HCT116 (cell line): Measurements from ENCODE around the gene MIER2. TPM values are rescaled to one million over a fixed set of nuclear protein-coding genes. Genes with fewer than 3 reads are reported as not detected.
"Not testable (repeated sequence)": the region's sequence is repeated elsewhere in the genome, so short reads cannot be mapped to it uniquely, and the experiment has no call there.

ENCODE experiments used
- ATAC-seq: fragments of 200-7000 bp; cut with Tn5 transposase; 2 replicates; pipeline ENCODE4 v1.9.1; 2020; ENCODE audit warnings: mild to moderate bottlenecking, moderate library complexity
- BruUV-seq: library from RNA; stranded (reverse); fragments of 400-500 nt; replicated peaks from 2 replicates; lab custom pipeline; 2021; lab: Mats Ljungman, UMichigan
- CTCF ChIA-PET: fragments of 300-600 bp; sonication (Branson Sonifier 250); formaldehyde crosslinking; loops from one replicate; lab custom pipeline; 2021; ENCODE audit warnings: antibody characterized with exemption; lab: Charles Lee
- POLR2A ChIA-PET: fragments of 300-600, 350-600 bp; sonication (Branson Sonifier 250); formaldehyde crosslinking; loops from one replicate; lab custom pipeline; 2021; ENCODE audit warnings: antibody characterized with exemption; lab: Charles Lee
- RAD21 ChIA-PET, 2 experiments: fragments of 300-600 bp; sonication (Branson Sonifier 250); formaldehyde crosslinking; loops; one replicate each; lab custom pipeline; 2023; ENCODE audit warnings: low total read pairs in 2 of 2; ENCODE audit not compliant: uncharacterized antibody in 2 of 2, unreplicated experiment in 2 of 2, low non-redundant PET in 1 of 2; lab: Charles Lee
- DNase-seq: peaks from one replicate; pipeline ENCODE4 v3.0.0-alpha.2; 2010; ENCODE audit warnings: low read depth, low spot score
- H2AFZ ChIP-seq: fragments of 200-600 bp; shearing (Covaris generic), sonication (generic); 2 replicates; pipeline ENCODE4 v1.6.1; 2017; ENCODE audit warnings: low read depth, mixed run types, mixed read lengths, antibody characterized with exemption, low read length; ENCODE audit not compliant: poor library complexity, severe bottlenecking
- H3K27ac ChIP-seq: 2 replicates; pipeline ENCODE4 v1.5.1; 2012; ENCODE audit warnings: low read depth, low read length
- H3K27me3 ChIP-seq: fragments of 200-600 bp; sonication (generic); 2 replicates; pipeline ENCODE4 v1.6.1; 2016; ENCODE audit warnings: mixed run types, low read length, mixed read lengths; ENCODE audit not compliant: insufficient read depth
- H3K36me3 ChIP-seq, 2 experiments: fragments of 200-500 bp in 1 of 2; fragments of 200-600 bp in 1 of 2; sonication (Bioruptor generic) in 1 of 2; sonication (generic) in 1 of 2; 2 replicates each; pipeline versions ENCODE4 v1.5.1 to v1.6.1; 2014 to 2016; ENCODE audit warnings: low read length in 2 of 2, inconsistent platforms in 1 of 2, mixed read lengths in 1 of 2, mixed run types in 1 of 2; ENCODE audit not compliant: insufficient read depth in 2 of 2, control insufficient read depth in 1 of 2
- H3K4me1 ChIP-seq, 2 experiments: fragments of 200-600 bp in 1 of 2; sonication (generic) in 1 of 2; 2 replicates each; pipeline versions ENCODE4 v1.5.1 to v1.6.1; 2012 to 2017; ENCODE audit warnings: low read length in 2 of 2, inconsistent platforms in 1 of 2, mild to moderate bottlenecking in 1 of 2, mixed read lengths in 1 of 2, mixed run types in 1 of 2, moderate library complexity in 1 of 2; ENCODE audit not compliant: insufficient read depth in 2 of 2, control insufficient read depth in 1 of 2
- H3K4me2 ChIP-seq: fragments of 200-600 bp; sonication (generic); 2 replicates; pipeline ENCODE4 v1.6.1; 2017; ENCODE audit warnings: mixed run types, low read length, mixed read lengths
- H3K4me3 ChIP-seq, 2 experiments: fragments of 200-600 bp in 1 of 2; sonication (generic) in 1 of 2; replicated peaks in 1 of 2; 2 replicates each; pipeline ENCODE4 v1.5.1; 2011 to 2016; ENCODE audit warnings: low read length in 2 of 2, control low read depth in 1 of 2, low read depth in 1 of 2, mild to moderate bottlenecking in 1 of 2, mixed read lengths in 1 of 2, mixed run types in 1 of 2
- H3K79me2 ChIP-seq: fragments of 200-600 bp; sonication (generic); 2 replicates; pipeline ENCODE4 v1.6.1; 2017; ENCODE audit warnings: mild to moderate bottlenecking, mixed run types, low read length, moderate library complexity, mixed read lengths; ENCODE audit not compliant: insufficient read depth
- H3K9ac ChIP-seq: fragments of 200-600 bp; sonication (generic); 2 replicates; pipeline ENCODE4 v1.6.1; 2016; ENCODE audit warnings: low read length, mixed read lengths
- H3K9me2 ChIP-seq: fragments of 200-600 bp; sonication (generic), shearing (Covaris generic); 2 replicates; pipeline ENCODE4 v1.6.1; 2017; ENCODE audit warnings: mixed run types, mild to moderate bottlenecking, moderate library complexity; ENCODE audit not compliant: insufficient read depth
- H3K9me3 ChIP-seq, 2 experiments: fragments of 200-500 bp in 1 of 2; fragments of 200-600 bp in 1 of 2; sonication (Bioruptor generic) in 1 of 2; sonication (generic) in 1 of 2; 2 replicates each; pipeline ENCODE4 v1.6.1; 2014 to 2017; ENCODE audit warnings: low read length in 2 of 2, mixed read lengths in 2 of 2, inconsistent platforms in 1 of 2, low read depth in 1 of 2, mild to moderate bottlenecking in 1 of 2, mixed run types in 1 of 2, moderate library complexity in 1 of 2; ENCODE audit not compliant: control insufficient read depth in 1 of 2, insufficient read depth in 1 of 2
- H4K20me1 ChIP-seq: fragments of 200-600 bp; sonication (generic), shearing (Covaris generic); 2 replicates; pipeline ENCODE4 v1.6.1; 2017; ENCODE audit warnings: mixed run types, mild to moderate bottlenecking, moderate library complexity; ENCODE audit not compliant: insufficient read depth
- EZH2phosphoT487 ChIP-seq: fragments of 200-600 bp; IDR thresholded peaks from 2 replicates; pipeline ENCODE4 v1.6.1; 2018; ENCODE audit warnings: antibody characterized with exemption, borderline replicate concordance
- ZNF274 ChIP-seq: fragments of 200-500 bp; sonication (Bioruptor generic); IDR thresholded peaks from 2 replicates; pipeline ENCODE4 v1.6.1; 2014; ENCODE audit warnings: mild to moderate bottlenecking, low read depth, low read length, inconsistent platforms
- intact Hi-C: fragments of 100-400 bp; cut with micrococcal nuclease; formaldehyde crosslinking; loops from 2 replicates; pipeline ENCODE4 v1.10.0; 2022
- total RNA-seq: library from RNA; stranded (reverse); gene quantifications from one replicate; pipeline ENCODE4 v1.2.1, GENCODE V29; 2021; ENCODE audit not compliant: unreplicated experiment

The MIER2 gene
- total RNA-seq, 1 experiment from 2014 or later = 41.5 TPM

DNA sequence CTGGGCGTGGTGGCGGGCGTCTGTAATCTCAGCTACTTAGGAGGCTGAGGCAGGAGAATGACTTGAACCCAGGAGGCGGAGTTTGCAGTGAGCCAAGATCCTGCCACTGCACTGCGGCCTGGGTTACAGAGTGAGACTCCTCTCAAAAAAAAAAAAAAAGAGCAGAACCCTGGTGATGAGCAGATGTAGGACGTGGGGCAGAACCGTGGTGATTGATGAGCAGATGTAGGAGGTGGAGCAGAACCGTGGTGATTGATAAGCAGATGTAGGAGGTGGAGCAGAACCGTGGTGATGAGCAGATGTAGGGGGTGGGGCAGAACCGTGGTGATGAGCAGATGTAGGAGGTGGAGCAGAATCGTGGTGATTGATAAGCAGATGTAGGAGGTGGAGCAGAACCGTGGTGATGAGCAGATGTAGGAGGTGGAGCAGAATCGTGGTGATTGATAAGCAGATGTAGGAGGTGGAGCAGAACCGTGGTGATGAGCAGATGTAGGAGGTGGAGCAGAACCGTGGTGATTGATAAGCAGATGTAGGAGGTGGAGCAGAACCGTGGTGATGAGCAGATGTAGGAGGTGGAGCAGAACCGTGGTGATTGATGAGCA, 36.1 kb upstream of the MIER2 start:
- RAD21 ChIA-PET, H3K4me1 ChIP-seq, H3K27me3 ChIP-seq, H3K9ac ChIP-seq, BruUV-seq, H4K20me1 ChIP-seq, H3K9me3 ChIP-seq, H3K4me2 ChIP-seq, ATAC-seq, DNase-seq, H3K79me2 ChIP-seq, H3K9me2 ChIP-seq, H3K4me3 ChIP-seq, H2AFZ ChIP-seq, POLR2A ChIA-PET, H3K27ac ChIP-seq, H3K36me3 ChIP-seq: not testable (repeated sequence)
- CTCF ChIA-PET = interaction anchor here (0.8 kb wide), 1 partner anchor 145 kb away, joined by 4 read pairs; no protein-coding TSS in a partner anchor
- intact Hi-C loops = loop anchor here (10.0 kb wide), 1 partner anchor 124 kb away; the partner anchor contains the start of gene TPGS1

DNA sequence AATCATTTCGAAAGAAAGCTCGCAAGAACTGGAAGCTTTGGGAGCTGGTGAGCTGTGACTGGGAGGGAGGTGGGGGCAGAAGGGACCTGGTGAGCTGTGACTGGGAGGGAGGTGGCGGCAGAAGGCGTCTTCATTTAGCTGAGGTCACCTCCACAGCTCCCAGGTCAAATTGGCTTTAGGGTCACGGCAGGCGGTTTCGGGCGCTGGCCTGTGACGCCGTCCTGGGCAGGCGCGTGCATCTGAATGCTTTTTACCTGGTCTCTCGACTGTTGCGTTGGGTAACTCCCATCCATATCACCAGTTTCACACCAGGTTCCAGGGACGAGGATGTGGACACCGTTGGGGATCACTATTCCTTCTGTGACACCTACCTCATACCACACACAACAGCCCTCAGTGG, 35.2 kb upstream of the MIER2 start:
- no peak for ATAC-seq
- H3K27ac ChIP-seq = no peak overlapping the region
- H3K9me3 ChIP-seq = no peaks in the 10 kb centered on the region
- H3K4me3 ChIP-seq = no peak overlapping the region
- CTCF ChIA-PET = no interaction called here
- TF ChIP-seq EZH2phosphoT487 (no peak), ZNF274 (no peak)
- TF ChIP-seq, all 23 proteins: peak for 0
- Histone ChIP-seq H3K9me2 (no peaks in the 10 kb centered on the region), H3K36me3 (no peaks in the 10 kb centered on the region), H3K27me3 (no peaks in the 10 kb centered on the region), H3K4me1 (no peaks in the 10 kb centered on the region), H4K20me1 (no peaks in the 10 kb centered on the region), H3K4me2 (no peak overlapping the region), H3K79me2 (no peaks in the 10 kb centered on the region), H3K9ac (no peak overlapping the region), H2AFZ (no peak overlapping the region)
- no peak for DNase-seq
- intact Hi-C loops = loop anchor here (10.0 kb wide), 1 partner anchor 125 kb away; the partner anchor contains the start of gene TPGS1
- ChIA-PET POLR2A (no interaction called here), RAD21 (no interaction called here)
- BruUV-seq = no TSS peak
